Stimulated activated CD4-positive, alpha-beta T cell treated with anti-CD3 and anti-CD28 coated beads, Interleukin-1b, Interleukin-23, amount 100 ng/mL, for 1 hour (primary cell): ENCODE data around the gene SYS1.
A peak's percentile ranks its signal among the peaks of the same experiment; 100 is the strongest.
"Not testable (repeated sequence)": the region's sequence is repeated elsewhere in the genome, so short reads cannot be mapped to it uniquely, and the experiment has no call there.

Source experiments
- DNase-seq, 2 donors: peaks; one replicate each; pipeline ENCODE4 v3.0.0-alpha.2; 2020; ENCODE audit warnings: low read depth in 2 of 2

Gene SYS1

DNA sequence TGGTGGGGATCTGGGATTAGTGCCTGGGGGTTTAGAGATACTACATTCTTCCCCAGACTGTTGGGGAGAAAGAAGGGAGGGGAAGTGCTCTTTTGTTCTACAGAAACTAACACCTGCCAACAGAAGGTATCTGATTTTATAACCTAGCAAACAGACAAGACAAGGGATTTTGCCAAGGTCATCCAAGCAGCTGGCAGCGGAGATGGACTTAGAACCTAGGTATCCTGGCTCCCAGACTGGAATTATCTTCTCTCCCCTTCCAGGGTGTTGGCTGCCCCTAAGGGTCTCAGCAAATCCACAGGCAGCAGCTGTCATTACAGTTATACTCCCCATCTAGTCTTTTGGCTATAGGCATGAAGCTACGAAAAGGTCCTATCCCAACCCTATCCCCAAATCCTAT lies 23.2 kb upstream of the SYS1 start:
- DNase-seq: no peak

DNA sequence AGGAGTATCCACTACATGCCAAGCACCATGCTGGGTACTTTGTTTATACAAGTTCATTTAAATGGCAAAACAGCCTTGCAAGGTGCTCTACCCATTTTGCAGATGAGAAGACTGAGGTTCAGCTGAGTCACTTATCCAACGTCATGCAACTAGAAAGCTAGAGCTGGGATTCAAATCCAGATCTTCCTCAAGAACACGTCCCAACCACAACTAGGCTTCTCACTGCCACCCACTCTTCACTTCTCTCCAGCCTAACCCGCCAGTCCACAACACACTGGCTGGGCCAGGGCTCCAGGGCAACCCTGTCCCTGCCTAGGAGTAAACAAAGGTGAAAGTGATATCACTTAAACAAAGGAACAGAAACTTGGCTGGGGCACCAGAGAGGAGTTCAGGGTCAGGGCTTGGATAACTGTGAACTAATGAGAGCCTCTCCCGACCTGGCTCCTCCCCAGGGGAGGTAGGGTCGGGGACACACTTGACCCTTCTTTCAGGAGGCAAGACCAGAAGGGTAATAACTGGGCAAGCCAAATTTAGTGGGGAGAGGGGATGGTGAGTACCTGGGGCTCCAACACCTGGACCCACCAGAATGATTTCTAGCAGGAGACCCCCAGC lies 22.6 kb upstream of the SYS1 start:
- DNase-seq: no peak

DNA sequence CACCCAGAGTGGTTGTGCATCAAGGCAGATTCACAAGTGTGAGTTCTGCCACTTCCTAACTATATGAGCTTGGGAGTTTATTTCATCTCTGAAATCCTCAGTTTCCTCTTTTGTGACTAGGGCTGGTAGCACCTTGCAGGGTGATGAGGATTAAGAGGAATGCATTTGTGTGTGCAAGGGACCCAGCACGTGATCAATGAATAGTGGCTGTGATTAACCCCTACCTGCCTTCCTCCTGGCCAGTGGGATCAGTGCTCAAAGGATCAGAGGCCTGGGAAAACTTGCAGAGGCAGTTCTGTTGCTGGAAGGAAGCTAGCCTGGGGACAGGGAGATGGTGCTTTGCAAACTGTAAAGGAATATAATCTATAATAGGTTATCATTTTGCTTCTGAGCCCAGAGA lies 22.0 kb upstream of the SYS1 start:
- DNase-seq: no peak

DNA sequence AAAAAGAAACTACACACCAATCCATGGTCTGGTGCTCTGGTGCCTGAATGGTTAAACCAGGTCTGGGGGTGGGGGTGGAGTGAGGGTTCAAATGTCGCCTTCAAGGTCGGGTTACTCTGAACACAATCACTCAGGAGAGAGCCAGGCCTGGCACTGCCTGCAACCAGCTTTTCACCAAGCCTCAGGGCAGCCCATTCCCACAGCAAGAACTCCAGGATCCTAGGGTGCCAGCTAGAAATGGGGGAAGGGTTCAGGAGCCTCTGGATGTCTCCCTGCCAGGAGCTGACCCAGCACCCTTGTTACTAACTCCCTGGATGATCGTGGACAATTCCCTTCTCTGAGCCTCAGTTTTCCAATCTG lies 21.4 kb upstream of the SYS1 start:
- DNase-seq: no peak

DNA sequence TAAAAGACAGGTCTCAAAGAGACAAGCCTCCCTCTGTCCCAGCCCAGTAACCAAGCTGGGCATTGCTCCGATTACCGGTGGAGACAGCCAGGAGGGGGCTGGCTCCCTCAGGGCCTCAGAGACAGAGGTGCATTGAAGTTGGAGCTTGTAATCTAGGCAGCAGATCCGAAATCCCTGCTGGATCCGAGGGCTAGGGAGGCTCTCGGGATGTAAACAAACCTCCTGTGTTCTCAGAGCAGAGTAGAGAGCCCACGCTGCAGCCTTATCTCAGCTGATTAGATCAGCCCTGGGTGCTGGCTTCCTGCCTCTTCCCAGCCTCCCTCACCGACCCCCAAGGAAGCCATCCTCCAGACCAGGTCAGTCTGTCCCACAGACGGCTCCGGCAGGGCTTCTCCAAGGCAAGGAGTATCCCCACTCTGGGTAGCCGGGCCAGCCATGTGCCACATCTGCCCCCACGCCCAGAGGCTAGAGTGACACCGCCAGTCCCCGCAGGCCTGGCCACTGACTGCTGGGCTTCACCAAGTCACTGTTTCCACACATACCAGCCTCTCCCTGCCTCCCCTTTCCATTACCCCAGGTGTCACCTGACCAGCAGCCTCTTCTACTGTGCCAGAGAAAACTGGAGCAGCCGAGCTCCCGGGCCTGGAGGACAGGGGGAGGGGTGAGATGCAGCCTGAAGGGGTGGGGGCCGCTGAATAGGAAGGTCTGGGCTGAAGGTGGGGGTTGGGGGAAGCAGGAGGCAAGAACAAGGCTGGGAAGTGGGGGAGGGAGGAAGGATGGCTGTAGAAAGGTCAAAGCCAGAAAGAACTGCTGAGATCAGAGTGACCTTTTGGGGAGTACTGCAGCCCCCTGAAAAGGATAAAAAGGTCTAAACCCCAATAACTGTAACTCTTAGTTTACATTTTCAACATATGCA lies 20.8 kb upstream of the SYS1 start:
- no peak for DNase-seq

DNA sequence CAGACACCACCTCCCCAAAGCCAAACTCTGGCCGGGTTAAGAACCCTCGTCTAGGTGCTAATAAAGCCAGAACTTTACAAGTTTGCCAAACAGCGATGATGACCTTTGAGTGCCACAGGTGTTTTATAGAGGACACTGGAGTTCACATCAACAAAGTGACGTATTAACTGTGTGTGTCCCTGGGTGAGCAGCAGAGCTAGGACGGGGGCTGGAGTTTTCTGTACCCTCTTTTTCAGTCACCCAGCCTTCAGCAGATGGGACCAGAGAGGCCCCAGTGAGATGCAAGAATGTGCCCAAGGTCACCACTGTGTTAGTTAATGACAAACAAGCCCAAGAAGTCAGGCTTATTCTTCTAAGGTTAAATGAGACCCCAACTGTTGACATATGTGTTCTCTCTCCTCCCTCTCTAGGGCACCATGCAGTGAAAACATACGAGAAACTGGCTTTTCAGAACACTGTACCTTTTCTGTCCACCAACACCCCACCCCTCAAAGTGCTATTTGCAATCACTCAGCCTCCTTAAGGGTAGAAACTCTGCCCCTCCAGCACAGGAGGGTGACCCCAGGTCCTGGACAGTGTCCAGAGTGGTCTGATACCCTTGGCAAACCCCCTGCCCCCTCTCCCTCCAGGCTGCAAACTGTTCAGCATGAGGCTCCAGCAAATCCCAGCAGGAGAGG lies 20.0 kb upstream of the SYS1 start:
- DNase-seq: no peak

DNA sequence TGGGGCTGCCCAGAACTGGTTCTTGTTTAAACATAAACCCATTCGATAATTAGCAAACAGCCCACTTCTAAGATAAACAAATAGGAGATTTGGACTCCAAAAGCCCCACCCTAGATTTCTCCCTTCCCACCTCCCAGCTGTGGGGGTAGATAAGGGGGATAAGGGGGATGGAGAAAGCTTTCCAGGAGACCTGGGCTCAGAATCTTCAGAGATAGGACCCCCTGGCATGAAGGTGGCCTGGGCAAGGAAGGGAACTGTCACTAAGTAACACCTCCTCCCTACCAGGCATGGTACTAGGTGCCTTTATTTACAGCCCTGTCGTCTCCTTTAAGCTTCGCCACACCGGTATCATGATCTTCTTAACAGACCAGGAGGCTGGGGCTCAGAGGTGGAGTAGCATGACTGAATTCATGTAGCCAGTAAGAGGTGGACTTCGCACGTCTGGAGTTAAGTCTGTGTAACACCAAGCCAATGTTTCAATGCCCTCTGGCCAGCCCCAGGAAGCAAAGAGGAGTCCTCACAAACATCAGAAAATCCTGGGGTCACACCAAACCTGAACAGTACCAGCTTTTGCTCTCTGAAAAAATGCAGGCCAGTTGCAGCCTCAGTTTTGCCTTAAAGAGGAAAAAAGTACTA lies 19.3 kb upstream of the SYS1 start:
- DNase-seq: no peak

DNA sequence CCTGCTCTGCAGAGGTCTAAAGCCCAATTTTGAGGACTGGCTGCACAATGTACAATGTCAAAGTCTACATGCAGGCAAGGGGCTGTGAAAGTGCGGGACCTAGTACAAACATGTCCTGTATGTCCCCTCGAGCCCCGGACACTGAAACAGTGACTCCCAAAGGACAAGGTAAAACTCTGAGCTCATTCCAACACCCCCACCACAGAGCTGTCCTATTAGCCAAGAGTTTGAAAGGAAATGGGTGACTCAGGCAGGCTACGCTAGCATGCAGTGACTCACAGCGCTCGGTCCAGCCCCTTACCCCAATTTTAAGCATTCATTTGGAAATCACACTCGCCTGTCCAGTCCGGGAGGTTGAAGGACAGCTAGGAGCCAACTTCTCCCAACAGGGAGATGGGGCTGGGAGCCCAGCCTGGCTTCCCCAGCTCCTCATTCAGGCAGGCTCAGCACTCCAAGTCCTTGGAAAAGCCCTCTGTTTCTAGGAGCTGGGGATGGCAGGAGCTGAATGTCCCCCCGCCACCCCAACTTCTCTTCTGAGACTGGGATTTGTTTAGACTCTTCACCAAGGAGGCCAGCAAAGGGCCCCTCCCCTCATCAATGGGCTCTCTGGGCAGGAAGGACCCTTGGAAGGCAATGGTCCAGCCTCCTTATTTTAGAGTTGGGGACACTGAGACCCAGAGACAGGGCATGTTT lies 18.6 kb upstream of the SYS1 start:
- DNase-seq: no peak

DNA sequence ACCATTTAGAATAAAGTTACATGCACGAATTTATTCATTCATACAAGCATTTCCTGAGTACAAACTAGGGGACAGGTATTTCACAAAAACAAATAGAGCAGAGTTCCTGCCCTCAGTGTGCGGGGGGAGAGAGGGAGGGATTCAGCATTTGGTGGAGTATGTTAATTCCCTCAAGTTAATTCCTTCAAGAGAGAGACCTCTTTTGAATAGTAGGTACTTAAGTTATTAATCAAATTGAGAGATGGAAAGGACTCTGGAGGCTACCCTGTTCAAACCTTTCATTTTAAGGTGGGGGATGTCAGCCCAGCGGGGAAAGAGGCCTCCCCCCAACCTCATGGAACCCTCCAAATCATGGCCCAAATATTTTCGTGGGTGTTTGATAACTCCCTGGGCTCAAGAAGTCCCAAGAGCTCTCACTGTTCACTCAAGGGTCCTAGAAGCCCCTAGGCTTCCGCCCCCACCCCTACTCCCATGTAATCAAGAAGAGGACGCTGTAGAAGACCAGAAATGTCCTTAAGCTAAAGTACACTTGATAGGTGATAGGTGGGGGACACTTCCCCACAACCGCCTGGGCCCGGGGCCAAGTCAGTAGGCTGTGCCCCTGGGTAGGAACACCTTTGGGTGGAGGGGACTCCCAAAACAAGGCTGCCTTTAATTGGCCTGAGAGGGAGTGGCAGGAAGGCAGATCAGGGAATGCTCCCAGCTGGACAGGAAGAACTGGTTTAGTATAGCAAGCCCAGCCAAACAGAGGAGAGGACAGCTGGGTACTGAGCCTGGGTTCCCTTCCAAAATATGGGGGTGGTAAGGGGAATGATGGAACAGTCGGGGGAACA lies 17.6 kb upstream of the SYS1 start:
- DNase-seq: no peak

DNA sequence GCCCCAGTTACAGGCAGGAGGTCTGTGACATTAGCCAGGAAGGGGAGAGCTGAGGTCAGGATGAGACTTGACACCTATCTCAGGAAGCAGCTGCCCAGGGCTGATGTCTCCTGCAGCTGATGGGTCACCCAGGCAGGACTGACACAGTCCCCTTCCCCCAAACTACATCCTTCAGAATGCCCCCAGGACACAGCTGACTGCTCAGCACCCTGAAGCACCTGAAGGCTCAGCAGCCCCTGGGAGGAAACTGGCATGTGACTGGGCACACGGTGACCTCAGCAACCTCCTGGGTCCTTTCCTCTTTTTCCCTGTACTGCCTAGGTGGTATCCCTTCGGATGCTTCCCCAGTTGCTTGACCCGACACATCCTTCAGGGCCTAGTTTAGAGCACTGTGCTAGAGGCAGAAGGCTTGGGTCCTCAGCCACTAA lies 16.7 kb upstream of the SYS1 start:
- DNase-seq: no peak

DNA sequence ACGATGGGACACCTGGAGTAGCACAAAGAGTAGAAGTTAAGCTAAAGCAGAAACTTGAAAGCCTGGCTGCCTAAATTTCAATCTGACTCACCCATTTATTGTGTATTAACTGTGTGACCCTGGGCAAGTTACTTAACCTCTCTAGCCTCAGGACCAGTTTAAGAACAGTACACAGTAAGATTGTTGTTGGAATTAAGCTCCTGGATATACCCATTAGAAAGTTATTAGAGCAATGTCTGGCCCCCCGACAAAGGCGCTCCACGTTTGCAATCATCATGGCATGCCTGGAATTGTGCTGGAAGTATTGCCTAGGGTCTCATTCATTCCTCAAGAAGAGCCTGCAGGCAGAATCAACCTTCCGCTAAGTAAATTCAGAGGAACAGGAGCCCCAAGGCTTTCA lies 16.1 kb upstream of the SYS1 start:
- DNase-seq: no peak

DNA sequence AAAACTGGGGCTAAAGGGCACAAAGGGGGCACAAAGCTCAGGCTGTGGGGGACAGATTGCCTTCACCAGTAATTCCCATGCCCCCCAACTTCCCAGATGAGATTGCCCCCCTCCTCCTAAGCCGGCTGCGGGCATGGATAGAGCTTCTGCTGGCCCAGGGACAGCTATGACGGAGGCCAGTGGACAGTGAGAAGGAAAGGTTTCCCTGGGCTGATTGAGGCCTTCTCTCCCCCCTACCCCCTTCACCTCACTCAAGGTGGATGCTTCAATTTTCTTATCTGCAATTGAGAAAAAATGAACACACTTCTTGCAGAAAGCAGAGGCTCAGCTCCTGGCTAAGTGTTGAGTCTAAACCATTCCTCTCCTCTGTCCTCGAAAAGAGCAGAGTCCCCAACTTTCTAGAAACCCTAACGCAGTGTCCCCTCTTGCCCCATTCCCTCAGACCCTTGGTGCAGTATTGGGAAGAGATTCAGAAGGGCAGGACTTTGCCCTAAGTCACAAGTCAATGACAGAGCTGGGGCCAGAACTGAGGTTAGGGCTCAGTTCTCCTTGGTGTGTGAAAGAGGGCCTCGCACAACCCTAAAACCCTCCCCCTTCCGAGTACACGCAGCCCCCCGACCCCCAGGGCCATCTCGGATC lies 15.5 kb upstream of the SYS1 start:
- no peak for DNase-seq

DNA sequence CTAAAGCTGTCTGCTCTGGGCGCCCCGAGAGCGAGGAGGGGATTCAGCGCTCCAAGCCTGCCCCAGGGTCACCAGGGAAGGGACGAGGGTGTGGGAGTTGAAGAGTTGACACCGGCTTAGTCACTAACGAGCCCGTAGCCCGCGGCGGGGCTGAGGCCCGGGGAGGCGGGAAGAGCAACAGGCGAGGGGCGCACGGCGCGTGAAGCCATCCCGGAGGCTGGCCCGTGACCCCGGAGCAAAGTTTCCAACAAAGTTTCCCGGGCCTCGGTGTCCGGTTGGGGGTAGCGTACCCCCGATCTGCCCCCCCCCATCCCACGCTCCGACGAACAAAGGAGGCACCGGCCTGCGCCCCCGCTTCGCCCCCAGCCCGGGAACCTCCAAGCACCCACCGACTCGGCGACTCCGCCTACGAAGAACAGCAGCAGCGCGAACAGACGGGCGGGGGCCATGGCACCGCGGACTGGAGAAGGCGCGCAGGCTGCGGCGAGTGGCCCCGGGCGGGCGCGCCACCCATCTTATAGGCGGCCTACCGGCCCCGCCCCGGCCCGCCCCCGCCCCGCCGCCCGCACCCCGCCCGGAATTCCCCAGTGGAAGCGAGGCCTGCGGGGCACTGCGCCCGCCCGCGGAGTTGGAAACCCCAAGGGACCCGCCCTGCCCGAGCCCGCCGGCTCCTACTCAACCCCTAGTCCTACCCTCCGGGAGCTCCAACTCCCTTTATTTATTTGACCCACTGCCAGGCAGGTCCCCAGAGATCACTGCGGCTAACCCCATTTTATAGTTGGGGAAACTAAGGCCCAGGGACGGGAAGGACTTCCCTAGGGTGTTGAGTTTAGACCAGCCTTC lies 14.8 kb upstream of the SYS1 start, which contains the start of gene SDC4:
SDC4 (minus strand) TSS at position 489 of the 843 bp plus-strand sequence; CDS start at position 449, 40 bp downstream.
- peak; percentile 45 to 47 for DNase-seq

DNA sequence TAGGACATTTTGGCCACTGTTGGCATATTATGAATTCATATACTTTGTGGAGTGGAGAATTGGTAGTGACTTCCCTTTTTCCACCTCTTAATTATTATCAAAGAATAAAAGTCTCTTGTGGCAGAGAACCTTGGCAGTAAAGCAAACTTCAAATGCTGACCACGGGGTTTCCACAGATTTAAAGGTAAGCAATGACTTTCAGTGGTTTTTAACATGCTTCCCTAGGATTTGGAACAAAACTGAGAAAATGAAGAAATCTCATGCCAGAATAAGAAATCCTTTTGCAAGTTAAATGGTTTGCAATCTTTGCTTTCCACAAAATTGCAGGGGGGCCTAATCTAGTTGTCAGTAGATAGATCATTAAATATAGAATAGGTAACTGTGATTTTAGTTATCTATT lies 12.7 kb upstream of the SYS1 start:
- DNase-seq: no peak

DNA sequence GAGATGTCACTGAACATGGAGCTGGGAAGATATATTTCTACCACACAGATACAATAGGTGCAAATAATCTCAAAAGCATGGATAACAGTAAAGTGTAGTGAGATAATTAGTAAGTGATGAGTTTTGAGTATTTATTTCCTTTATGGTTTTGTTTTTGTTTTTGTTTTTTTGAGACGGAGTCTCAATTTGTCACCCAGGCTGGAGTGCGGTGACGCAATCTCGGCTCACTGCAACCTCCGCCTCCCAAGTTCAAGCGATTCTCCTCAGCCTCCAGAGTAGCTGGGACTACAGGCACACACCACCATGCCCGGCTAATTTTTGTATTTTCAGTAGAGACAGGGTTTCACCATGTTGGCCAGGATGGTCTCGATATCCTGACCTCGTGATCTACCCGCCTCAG lies 12.2 kb upstream of the SYS1 start:
- DNase-seq: not testable (repeated sequence)

DNA sequence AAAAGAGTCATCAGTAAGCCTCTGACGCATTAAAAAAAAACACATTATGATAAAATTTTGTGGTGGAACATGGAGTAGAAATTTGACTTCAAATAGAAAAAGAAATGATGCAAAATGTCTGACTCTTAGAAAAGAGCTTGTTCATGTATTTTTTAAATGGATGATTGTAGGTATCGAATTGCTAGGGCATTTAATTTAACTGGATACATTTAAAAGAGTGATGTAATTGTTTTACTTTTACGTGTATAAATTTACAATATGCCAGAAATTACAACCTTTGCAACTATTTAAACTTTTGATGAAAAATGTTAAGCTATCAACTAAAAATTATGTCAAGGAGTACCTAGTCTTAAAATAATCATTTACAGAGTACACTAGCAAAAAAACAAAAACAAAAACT lies 10.2 kb upstream of the SYS1 start:
- DNase-seq: no peak

DNA sequence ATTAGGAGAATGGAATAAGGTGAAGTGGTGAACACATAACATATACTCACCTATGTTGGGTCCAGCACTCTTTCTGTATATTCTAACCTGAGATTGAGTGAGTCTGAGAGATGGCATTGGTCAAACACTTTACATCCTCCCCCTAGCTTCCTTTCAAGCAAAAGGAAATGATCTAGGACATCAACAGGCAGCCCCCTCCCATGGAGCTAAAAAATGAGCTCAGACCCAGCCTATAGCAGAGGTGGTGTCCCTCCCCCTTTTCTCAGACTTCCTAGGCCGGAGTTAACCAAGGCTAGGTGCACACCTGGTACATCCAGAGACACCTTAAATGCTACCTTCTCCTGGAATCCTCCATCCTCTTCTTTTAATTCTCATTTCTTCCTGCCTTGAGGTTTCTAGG lies 9.2 kb upstream of the SYS1 start:
- no peak for DNase-seq

DNA sequence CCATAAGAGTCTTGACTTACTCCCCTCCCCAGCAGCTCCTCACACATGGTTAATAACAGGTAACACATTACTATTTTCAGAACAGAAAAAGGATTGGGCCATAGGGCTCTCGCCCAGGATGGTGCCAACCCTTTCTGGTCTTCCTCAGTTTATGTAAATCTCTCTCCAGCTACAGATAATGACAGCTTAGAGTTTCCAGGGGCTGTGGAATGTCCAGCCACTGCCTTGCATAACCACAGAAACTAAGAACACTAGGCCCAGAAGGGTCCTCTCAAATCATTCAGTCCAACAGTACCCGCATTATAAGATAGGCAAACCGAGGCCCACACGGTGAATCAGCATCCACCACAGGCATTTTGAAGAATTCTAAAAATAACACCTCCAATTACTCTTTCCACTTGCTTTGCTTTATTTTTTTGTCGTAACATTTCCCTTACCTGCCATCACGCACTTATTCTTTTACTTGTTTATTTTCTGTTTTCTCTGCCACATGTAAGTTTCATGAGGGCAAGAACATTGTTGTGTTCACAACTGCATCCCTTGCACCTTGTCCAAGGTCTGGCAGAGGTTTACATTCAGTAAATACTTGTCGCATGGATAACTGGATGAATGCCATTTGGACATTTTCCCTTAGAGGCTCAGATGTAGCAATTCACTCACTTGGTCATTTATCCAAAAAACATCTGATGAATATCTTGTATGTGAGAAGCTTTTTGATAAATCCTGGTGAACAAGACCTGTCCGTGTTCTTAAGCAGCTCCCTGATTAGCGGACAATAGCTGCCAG lies 8.3 kb upstream of the SYS1 start:
- DNase-seq: no peak
